Pulmonary artery endothelial cell (primary cell): ENCODE data around the gene HPSE2. TPM values are rescaled to one million over a fixed set of nuclear protein-coding genes. Genes with fewer than 3 reads are reported as not detected.
"Not testable (repeated sequence)": the region's sequence is repeated elsewhere in the genome, so short reads cannot be mapped to it uniquely, and the experiment has no call there.

ENCODE experiments used
- DNase-seq: peaks from one replicate; pipeline ENCODE4 v3.0.0-alpha.2; 2011; ENCODE audit warnings: low read depth, low spot score
- total RNA-seq: library from RNA; depleted of rRNA; stranded (reverse); fragments of >200 nt; gene quantifications from 2 replicates; pipeline ENCODE4 v1.2.3, GENCODE V29; 2014

Gene HPSE2
- total RNA-seq, 1 donor from 2014 or later, result not detected

GRCh38 chr10:99170116-99170675, 65.5 kb downstream of the HPSE2 start:
- DNase-seq, result no peak

- no peak for DNase-seq
These were observed 74.5 kb downstream of the HPSE2 start for GRCh38 chr10:99161165-99161564.

- DNase-seq, result no peak
These were observed 92.0 kb downstream of the HPSE2 start for GRCh38 chr10:99143651-99144050.

- no peak for DNase-seq
These were observed 92.6 kb downstream of the HPSE2 start for GRCh38 chr10:99143011-99143410.

GRCh38 chr10:99132897-99133296, 102.8 kb downstream of the HPSE2 start:
- not testable (repeated sequence) for DNase-seq

- no peak for DNase-seq
These were observed 109.8 kb downstream of the HPSE2 start for GRCh38 chr10:99125879-99126278.

GRCh38 chr10:99124376-99124775, 111.3 kb downstream of the HPSE2 start:
- DNase-seq, result no peak

GRCh38 chr10:99123851-99124250, 111.8 kb downstream of the HPSE2 start:
- no peak for DNase-seq

- no peak for DNase-seq
These were observed 112.3 kb downstream of the HPSE2 start for GRCh38 chr10:99123336-99123735.

- no peak for DNase-seq
These were observed 116.3 kb downstream of the HPSE2 start for GRCh38 chr10:99119258-99119748.

- DNase-seq, result no peak
These were observed 119.9 kb downstream of the HPSE2 start for GRCh38 chr10:99115703-99116102.

- DNase-seq, result no peak
These were observed 150.3 kb downstream of the HPSE2 start for GRCh38 chr10:99085358-99085757.

GRCh38 chr10:99084161-99084560, 151.5 kb downstream of the HPSE2 start:
- no peak for DNase-seq

GRCh38 chr10:99080275-99080945, 155.2 kb downstream of the HPSE2 start:
- no peak for DNase-seq

GRCh38 chr10:99062591-99062990, 173.1 kb downstream of the HPSE2 start:
- no peak for DNase-seq

- DNase-seq, result no peak
These were observed 176.9 kb downstream of the HPSE2 start for GRCh38 chr10:99058762-99059161.

- DNase-seq, result no peak
These were observed 177.5 kb downstream of the HPSE2 start for GRCh38 chr10:99057936-99058690.

GRCh38 chr10:99045671-99046070, 190.0 kb downstream of the HPSE2 start:
- no peak for DNase-seq

- no peak for DNase-seq
These were observed 193.4 kb downstream of the HPSE2 start for GRCh38 chr10:99042051-99042771.

GRCh38 chr10:99041468-99041867, 194.2 kb downstream of the HPSE2 start:
- no peak for DNase-seq

- no peak for DNase-seq
These were observed 221.8 kb downstream of the HPSE2 start for GRCh38 chr10:99013885-99014284.

GRCh38 chr10:99010286-99010685, 225.4 kb downstream of the HPSE2 start:
- no peak for DNase-seq
